Measurements from ENCODE around the gene MORF4L1. TPM values are rescaled to one million over a fixed set of nuclear protein-coding genes. Genes with fewer than 3 reads are reported as not detected.
"Not testable (repeated sequence)": the region's sequence is repeated elsewhere in the genome, so short reads cannot be mapped to it uniquely, and the experiment has no call there.

The MORF4L1 gene
- total and polyA plus RNA-seq, 2 donors (not counting 1 experiment from before 2014, with no cell fraction given), result 268 to 710 TPM

DNA sequence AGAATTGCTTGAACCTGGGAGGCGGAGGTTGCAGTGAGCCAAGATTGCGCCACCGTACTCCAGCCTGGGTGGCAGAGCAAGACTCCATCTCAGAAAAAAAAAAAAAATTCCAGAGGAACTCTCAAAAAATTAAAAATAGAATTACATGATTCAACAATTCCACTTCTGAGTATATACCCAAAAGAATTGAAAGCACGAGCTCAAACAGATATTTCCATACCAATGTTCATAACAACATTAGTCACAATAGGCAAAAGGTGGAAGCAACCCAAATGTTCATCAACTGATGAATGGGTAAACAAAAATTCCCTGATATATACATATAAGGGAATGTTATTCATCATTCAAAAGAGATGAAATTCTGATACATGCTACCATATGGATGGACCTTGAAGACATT is 16.9 kb upstream of the MORF4L1 start:
- H3K9me3 ChIP-seq (ENCODE audit: control insufficient read depth, insufficient read depth, low read depth, low read length), result no peaks in the 10 kb centered on the region
- no peak overlapping the region for H2AFZ ChIP-seq (ENCODE audit: low read length)
- H3K9ac ChIP-seq (ENCODE audit: insufficient read depth, low read length), result no peak overlapping the region
- TF ChIP-seq CTCF (conservative IDR thresholded peaks at IDR 0.05 in 1 of 2, IDR thresholded peaks at IDR 0.05 in 1 of 2; ENCODE audit: low read depth in 1 of 2, low read length in 2 of 2), result no peak
- TF ChIP-seq EZH2 (IDR thresholded peaks at IDR 0.05; ENCODE audit: low read length, missing control alignments), result no peak
- no peaks in the 10 kb centered on the region for H3K27me3 ChIP-seq (ENCODE audit: control insufficient read depth, insufficient read depth, low read length)
- no peaks in the 10 kb centered on the region for H3K4me1 ChIP-seq (ENCODE audit: control insufficient read depth, extremely low read depth, insufficient read depth, low read length)
- H4K20me1 ChIP-seq (ENCODE audit: control insufficient read depth, extremely low read depth, insufficient read depth, low read length), result no peaks in the 10 kb centered on the region
- no peak overlapping the region for H3K4me3 ChIP-seq (replicated peaks in 1 of 4; ENCODE audit: control extremely low read depth in 1 of 4, insufficient read depth in 1 of 4, low read depth in 3 of 4, low read length in 4 of 4)
- H3K27ac ChIP-seq (ENCODE audit: insufficient read depth, low read length), result no peak overlapping the region
- no peaks in the 10 kb centered on the region for H3K79me2 ChIP-seq (ENCODE audit: control insufficient read depth, insufficient read depth, low read length)
- H3K36me3 ChIP-seq (ENCODE audit: control insufficient read depth, insufficient read depth, low read length), result no peaks in the 10 kb centered on the region
- no peak overlapping the region for H3K4me2 ChIP-seq (ENCODE audit: extremely low read depth, insufficient read depth, low read length)
- peak in 1 of 2 donors; percentile 66 for DNase-seq (ENCODE audit: low read depth in 2 of 2)

DNA sequence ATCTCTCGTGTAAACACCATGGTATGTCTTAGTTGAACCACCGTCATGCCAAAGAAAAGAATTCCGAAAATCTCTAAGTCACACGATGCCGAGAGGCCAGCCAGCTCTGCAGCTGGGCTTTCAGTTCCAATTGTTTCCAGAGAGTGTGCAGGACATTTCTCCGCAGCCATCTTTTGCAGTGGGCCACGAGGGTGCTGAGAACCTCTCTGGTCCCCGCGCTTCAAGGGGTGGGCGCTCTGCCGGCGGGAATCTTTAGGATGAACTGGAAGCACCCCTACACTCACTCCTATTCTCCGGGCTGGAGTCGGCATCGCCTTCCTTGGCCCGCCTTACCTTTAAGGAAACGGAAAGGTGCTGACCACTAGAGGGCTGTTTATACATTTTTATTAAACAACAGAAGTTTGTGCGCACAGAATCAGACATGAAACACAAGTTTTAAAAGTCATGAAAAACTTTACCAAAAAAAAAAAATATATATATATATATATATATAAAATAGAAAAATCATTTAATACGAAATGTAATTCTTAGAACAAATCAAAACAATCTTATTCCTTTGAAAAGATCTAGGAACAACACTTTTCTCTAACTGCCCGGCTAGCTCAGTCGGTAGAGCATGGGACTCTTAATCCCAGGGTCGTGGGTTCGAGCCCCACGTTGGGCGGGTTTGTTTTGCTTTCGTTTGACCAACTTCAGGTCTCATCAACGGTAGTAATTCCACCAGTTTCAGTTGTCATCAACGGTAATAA is 12.5 kb upstream of the MORF4L1 start:
- Histone ChIP-seq H3K27me3 (ENCODE audit: control insufficient read depth, insufficient read depth, low read length) (no peaks in the 10 kb centered on the region), H4K20me1 (ENCODE audit: control insufficient read depth, extremely low read depth, insufficient read depth, low read length) (no peaks in the 10 kb centered on the region), H3K4me2 (ENCODE audit: extremely low read depth, insufficient read depth, low read length) (peak overlapping the region; percentile 26), H2AFZ (ENCODE audit: low read length) (peak overlapping the region; percentile 79), H3K9me3 (ENCODE audit: control insufficient read depth, insufficient read depth, low read depth, low read length) (no peaks in the 10 kb centered on the region), H3K79me2 (ENCODE audit: control insufficient read depth, insufficient read depth, low read length) (no peaks in the 10 kb centered on the region), H3K4me1 (ENCODE audit: control insufficient read depth, extremely low read depth, insufficient read depth, low read length) (no peaks in the 10 kb centered on the region), H3K27ac (ENCODE audit: insufficient read depth, low read length) (peak overlapping the region; percentile 80), H3K4me3 (replicated peaks in 1 of 4; ENCODE audit: control extremely low read depth in 1 of 4, insufficient read depth in 1 of 4, low read depth in 3 of 4, low read length in 4 of 4) (peak overlapping the region; percentile 40 to 70 (median 58)), H3K9ac (ENCODE audit: insufficient read depth, low read length) (peak overlapping the region; percentile 29), H3K36me3 (ENCODE audit: control insufficient read depth, insufficient read depth, low read length) (no peaks in the 10 kb centered on the region)
- peak; percentile 82 to 88 for DNase-seq (ENCODE audit: low read depth in 2 of 2)
- TF ChIP-seq CTCF (conservative IDR thresholded peaks at IDR 0.05 in 1 of 2, IDR thresholded peaks at IDR 0.05 in 1 of 2; ENCODE audit: low read depth in 1 of 2, low read length in 2 of 2) (peak; percentile 47 to 50), EZH2 (IDR thresholded peaks at IDR 0.05; ENCODE audit: low read length, missing control alignments) (no peak)

DNA sequence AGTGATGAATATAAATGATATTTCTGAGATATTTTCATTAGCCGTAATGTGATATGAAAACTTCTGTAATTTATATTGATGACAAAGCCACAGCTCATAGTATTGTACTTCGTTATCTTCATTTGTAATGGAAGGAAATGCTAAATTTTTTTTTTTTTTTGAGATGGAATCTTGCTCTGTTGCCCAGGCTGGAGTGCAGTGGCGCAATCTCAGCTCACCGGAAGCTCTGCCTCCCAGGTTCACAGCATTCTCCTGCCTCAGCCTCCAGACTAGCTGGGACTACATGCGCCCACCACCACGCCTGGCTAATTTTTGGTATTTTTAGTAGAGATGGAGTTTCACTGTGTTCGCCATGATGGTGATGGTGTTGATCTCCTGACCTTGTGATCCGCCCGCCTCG is 7.1 kb upstream of the MORF4L1 start:
- not testable (repeated sequence) for H3K9ac ChIP-seq (ENCODE audit: insufficient read depth, low read length); H3K27me3 ChIP-seq (ENCODE audit: control insufficient read depth, insufficient read depth, low read length); H3K36me3 ChIP-seq (ENCODE audit: control insufficient read depth, insufficient read depth, low read length); H3K4me1 ChIP-seq (ENCODE audit: control insufficient read depth, extremely low read depth, insufficient read depth, low read length); H2AFZ ChIP-seq (ENCODE audit: low read length); H3K27ac ChIP-seq (ENCODE audit: insufficient read depth, low read length); H3K4me3 ChIP-seq (replicated peaks in 1 of 4; ENCODE audit: control extremely low read depth in 1 of 4, insufficient read depth in 1 of 4, low read depth in 3 of 4, low read length in 4 of 4); DNase-seq (ENCODE audit: low read depth in 2 of 2); H3K4me2 ChIP-seq (ENCODE audit: extremely low read depth, insufficient read depth, low read length); H3K79me2 ChIP-seq (ENCODE audit: control insufficient read depth, insufficient read depth, low read length); H3K9me3 ChIP-seq (ENCODE audit: control insufficient read depth, insufficient read depth, low read depth, low read length); H4K20me1 ChIP-seq (ENCODE audit: control insufficient read depth, extremely low read depth, insufficient read depth, low read length)

- DNase-seq (ENCODE audit: low read depth in 2 of 2); H3K4me2 ChIP-seq (ENCODE audit: extremely low read depth, insufficient read depth, low read length); H3K4me1 ChIP-seq (ENCODE audit: control insufficient read depth, extremely low read depth, insufficient read depth, low read length); H3K4me3 ChIP-seq (replicated peaks in 1 of 4; ENCODE audit: control extremely low read depth in 1 of 4, insufficient read depth in 1 of 4, low read depth in 3 of 4, low read length in 4 of 4); H3K79me2 ChIP-seq (ENCODE audit: control insufficient read depth, insufficient read depth, low read length); H3K9me3 ChIP-seq (ENCODE audit: control insufficient read depth, insufficient read depth, low read depth, low read length); H3K9ac ChIP-seq (ENCODE audit: insufficient read depth, low read length); H3K27ac ChIP-seq (ENCODE audit: insufficient read depth, low read length); H4K20me1 ChIP-seq (ENCODE audit: control insufficient read depth, extremely low read depth, insufficient read depth, low read length); H2AFZ ChIP-seq (ENCODE audit: low read length); H3K27me3 ChIP-seq (ENCODE audit: control insufficient read depth, insufficient read depth, low read length); H3K36me3 ChIP-seq (ENCODE audit: control insufficient read depth, insufficient read depth, low read length): not testable (repeated sequence)
Measured at GRCh38 chr15:78866031-78866430, 6.7 kb upstream of the MORF4L1 start.
